NB4 (cell line): Measurements from ENCODE around the gene MMP1.

Source experiments
- POLR2A ChIP-seq: IDR thresholded peaks from 2 replicates; pipeline ENCODE4 v1.6.1; 2011; ENCODE audit warnings: mild to moderate bottlenecking; ENCODE audit not compliant: insufficient read length; ENCODE audit errors: extremely low read depth
- TF ChIP-seq, protein P1 (sequence below): IDR thresholded peaks from 2 replicates; pipeline ENCODE4 v1.6.1; 2011; ENCODE audit warnings: low read depth, low read length

DNA sequence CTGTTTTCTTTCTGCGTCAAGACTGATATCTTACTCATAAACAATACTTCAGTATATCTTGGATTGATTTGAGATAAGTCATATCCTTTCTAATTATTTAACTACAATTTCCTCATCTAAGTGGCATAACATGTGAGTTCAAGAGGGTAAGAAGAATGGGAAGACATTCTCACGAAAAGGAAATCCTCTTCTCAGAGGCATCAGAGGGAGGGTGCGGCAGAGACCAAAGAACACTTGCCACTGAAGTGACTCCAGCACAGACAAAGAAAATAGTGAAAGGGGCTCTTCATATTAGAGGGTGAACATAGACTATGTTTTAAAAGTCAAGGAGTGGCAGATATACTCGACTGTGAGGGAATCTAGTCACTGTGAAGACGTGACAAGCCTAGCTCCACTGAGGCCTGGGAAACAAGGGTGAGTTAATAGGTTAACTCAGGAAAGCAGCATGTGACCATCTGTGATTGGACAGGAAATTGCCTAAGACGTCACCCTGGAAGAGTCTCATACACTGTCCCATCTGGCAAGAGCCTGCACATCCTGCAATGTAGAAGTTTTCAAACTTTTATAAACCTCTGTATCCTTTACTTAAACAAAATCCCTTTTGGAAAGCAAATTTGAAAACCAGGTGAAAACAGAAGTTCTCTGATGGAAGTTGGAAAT, 1.9 kb upstream of the MMP1 start:
- TF ChIP-seq, protein P1, sequence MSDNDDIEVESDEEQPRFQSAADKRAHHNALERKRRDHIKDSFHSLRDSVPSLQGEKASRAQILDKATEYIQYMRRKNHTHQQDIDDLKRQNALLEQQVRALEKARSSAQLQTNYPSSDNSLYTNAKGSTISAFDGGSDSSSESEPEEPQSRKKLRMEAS: no peak
- TF ChIP-seq POLR2A: no peak
